ENCODE measurements around the gene CBX8. TPM values are rescaled to one million over a fixed set of nuclear protein-coding genes. Genes with fewer than 3 reads are reported as not detected.

The CBX8 gene
- total RNA-seq, 1 donor from 2014 or later = 4.2 TPM

DNA sequence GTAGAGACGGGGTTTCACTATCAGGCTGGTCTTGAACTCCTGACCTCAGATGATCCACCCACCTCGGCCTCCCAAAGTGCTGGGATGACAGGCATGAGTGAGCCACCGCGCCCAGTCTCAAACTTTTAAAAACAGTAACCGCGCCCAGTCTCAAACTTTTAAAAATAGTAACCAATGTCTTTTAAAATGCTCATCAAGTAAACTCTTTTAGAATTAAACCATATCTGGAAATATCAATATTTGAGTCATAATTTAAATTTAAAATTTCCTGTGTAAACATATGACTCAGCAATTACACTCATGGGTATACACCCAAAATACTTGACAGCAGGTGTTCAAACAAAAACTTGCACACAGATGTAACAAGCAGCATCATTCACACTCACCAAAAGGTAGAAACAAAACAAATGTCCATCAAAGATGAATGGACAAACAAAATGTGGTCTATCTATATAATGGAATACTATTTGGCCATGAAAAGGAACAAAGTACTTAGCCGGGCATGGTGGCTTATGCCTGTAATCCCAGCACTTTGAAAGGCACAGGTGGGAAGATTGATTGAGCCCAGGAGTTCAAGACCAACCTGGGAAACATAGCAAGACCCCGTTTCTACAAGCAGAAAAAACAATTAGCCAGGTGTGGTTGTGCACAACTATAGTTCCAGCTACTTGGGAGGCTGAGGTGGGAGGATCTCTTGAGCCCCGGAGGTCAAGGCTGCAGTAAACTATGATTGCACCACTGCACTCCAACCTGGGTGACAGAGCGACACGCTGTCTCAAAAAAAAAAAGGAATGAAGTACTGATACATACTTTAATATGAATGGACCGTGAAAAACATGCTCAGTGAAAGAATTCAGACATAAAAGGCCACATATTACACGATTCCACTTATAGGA is 46.0 kb downstream of the CBX8 start:
- Histone ChIP-seq H3K36me3 (ENCODE audit: control insufficient read depth in 3 of 3, insufficient read depth in 3 of 3, low read length in 3 of 3) (no peaks in the 10 kb centered on the region), H3K9me3 (ENCODE audit: control insufficient read depth in 3 of 3, low read length in 3 of 3) (no peaks in the 10 kb centered on the region), H3K27ac (ENCODE audit: low read depth, low read length) (no peak overlapping the region), H3K9ac (ENCODE audit: low read depth in 1 of 3, low read length in 3 of 3) (no peak overlapping the region), H3K4me3 (ENCODE audit: low read length in 3 of 3) (no peak overlapping the region), H3K4me1 (ENCODE audit: control insufficient read depth in 3 of 3, insufficient read depth in 3 of 3, low read length in 3 of 3) (peaks cover 0 to 5% (median 4%) of the 10 kb centered on the region in 3 donors), H3K27me3 (ENCODE audit: control insufficient read depth in 3 of 3, insufficient read depth in 3 of 3, low read length in 3 of 3) (peaks cover 48 to 71% (median 66%) of the 10 kb centered on the region in 3 donors)

- H3K27ac ChIP-seq (ENCODE audit: low read depth, low read length) = no peak overlapping the region
These were observed 46.9 kb downstream of the CBX8 start for GRCh38 chr17:79749958-79750357.

DNA sequence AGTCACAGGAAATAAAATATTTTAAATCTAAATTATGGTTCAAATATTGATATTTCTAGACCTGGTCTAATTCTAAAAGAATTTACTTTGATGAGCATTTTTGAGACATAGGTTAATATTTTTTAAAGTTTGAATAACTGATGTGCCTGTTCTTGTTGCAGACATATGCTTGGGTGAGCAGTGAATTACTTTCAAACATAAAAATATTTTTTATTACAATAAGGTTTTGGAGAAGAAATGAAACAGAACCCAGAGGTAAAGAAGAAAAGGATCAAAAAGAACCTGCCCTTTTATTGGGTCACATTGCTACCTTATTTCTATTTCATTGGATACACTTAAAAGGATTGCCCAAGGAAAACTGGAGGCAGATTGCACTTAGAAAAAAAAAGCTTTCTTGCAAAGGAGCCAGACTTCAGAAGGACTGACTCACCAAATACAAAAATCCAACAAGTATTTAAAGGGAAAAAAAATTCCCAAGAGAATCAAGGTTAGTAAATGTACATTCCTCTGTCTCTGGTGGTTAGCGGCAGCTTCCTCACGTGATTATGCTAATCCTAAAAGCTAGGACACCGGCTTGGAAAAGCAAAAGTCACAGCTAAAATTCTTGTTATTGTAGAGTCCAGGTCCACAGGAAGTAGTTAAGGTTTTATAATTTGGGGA is 47.6 kb downstream of the CBX8 start:
- peaks cover 50 to 64% (median 60%) of the 10 kb centered on the region in 3 donors for H3K27me3 ChIP-seq (ENCODE audit: control insufficient read depth in 3 of 3, insufficient read depth in 3 of 3, low read length in 3 of 3)
- no peak overlapping the region for H3K9ac ChIP-seq (ENCODE audit: low read depth in 1 of 3, low read length in 3 of 3)
- H3K9me3 ChIP-seq (ENCODE audit: control insufficient read depth in 3 of 3, low read length in 3 of 3) = no peaks in the 10 kb centered on the region
- no peak overlapping the region for H3K4me3 ChIP-seq (ENCODE audit: low read length in 3 of 3)
- peaks cover 0 to 5% (median 4%) of the 10 kb centered on the region in 3 donors for H3K4me1 ChIP-seq (ENCODE audit: control insufficient read depth in 3 of 3, insufficient read depth in 3 of 3, low read length in 3 of 3)
- no peaks in the 10 kb centered on the region for H3K36me3 ChIP-seq (ENCODE audit: control insufficient read depth in 3 of 3, insufficient read depth in 3 of 3, low read length in 3 of 3)
- H3K27ac ChIP-seq (ENCODE audit: low read depth, low read length) = no peak overlapping the region

More at GRCh38 chr17:79749958-79750357, 46.9 kb downstream of the CBX8 start:
- H3K9ac ChIP-seq (ENCODE audit: low read depth in 1 of 3, low read length in 3 of 3) = no peak overlapping the region
- H3K9me3 ChIP-seq (ENCODE audit: control insufficient read depth in 3 of 3, low read length in 3 of 3) = no peaks in the 10 kb centered on the region
- no peak overlapping the region for H3K4me3 ChIP-seq (ENCODE audit: low read length in 3 of 3)
- no peaks in the 10 kb centered on the region for H3K36me3 ChIP-seq (ENCODE audit: control insufficient read depth in 3 of 3, insufficient read depth in 3 of 3, low read length in 3 of 3)
- peaks cover 0 to 5% (median 4%) of the 10 kb centered on the region in 3 donors for H3K4me1 ChIP-seq (ENCODE audit: control insufficient read depth in 3 of 3, insufficient read depth in 3 of 3, low read length in 3 of 3)
- H3K27me3 ChIP-seq (ENCODE audit: control insufficient read depth in 3 of 3, insufficient read depth in 3 of 3, low read length in 3 of 3) = peaks cover 54 to 67% (median 66%) of the 10 kb centered on the region in 3 donors

DNA sequence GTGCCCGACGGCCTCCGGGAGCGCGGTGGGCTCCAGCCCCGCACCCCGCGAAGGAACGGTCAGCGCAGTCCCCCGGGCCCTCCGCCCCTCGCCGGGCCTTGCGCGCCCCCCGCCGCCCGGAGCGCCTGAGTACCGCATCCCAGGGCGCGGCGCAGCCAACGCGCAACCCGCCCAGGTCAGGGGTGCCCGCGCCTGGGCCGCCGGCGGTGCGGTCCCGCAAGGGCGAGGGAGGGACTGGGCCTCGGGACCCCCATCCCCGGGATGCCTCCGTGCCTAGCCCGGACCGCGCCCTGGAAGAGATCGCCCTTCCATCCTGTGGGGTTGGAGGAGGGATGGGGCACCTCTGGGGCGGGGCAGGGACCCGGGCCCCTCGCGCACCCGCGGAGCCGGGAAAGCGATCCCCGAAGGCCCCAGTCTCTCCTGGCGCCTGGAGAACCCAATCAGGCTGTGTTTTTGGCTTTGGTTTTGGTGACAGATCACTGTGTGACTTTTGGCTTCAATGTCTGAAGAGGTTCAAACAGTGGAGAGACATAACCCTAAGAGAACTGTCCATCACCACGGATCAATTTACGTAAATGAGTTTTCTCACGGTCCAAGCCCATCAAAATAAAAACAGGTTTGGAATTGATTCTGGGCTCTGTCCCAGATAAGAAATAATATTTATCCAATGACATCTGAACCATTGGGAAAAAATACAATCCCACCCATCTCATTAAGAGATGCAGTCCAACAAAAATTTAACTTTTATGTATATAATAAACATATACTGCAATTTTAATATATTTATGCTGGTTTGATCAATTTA is 48.4 kb downstream of the CBX8 start:
- Histone ChIP-seq H3K9ac (ENCODE audit: low read depth in 1 of 3, low read length in 3 of 3) (no peak overlapping the region), H3K4me3 (ENCODE audit: low read length in 3 of 3) (no peak overlapping the region), H3K9me3 (ENCODE audit: control insufficient read depth in 3 of 3, low read length in 3 of 3) (no peaks in the 10 kb centered on the region), H3K36me3 (ENCODE audit: control insufficient read depth in 3 of 3, insufficient read depth in 3 of 3, low read length in 3 of 3) (no peaks in the 10 kb centered on the region), H3K4me1 (ENCODE audit: control insufficient read depth in 3 of 3, insufficient read depth in 3 of 3, low read length in 3 of 3) (peaks cover 0 to 5% (median 4%) of the 10 kb centered on the region in 3 donors), H3K27ac (ENCODE audit: low read depth, low read length) (no peak overlapping the region), H3K27me3 (ENCODE audit: control insufficient read depth in 3 of 3, insufficient read depth in 3 of 3, low read length in 3 of 3) (peaks cover 50 to 61% (median 56%) of the 10 kb centered on the region in 3 donors)

GRCh38 chr17:79747508-79748294 is 49.2 kb downstream of the CBX8 start:
- no peak overlapping the region for H3K4me3 ChIP-seq (ENCODE audit: low read length in 3 of 3)
- H3K9ac ChIP-seq (ENCODE audit: low read depth in 1 of 3, low read length in 3 of 3) = no peak overlapping the region
- H3K27me3 ChIP-seq (ENCODE audit: control insufficient read depth in 3 of 3, insufficient read depth in 3 of 3, low read length in 3 of 3) = peaks cover 50 to 61% (median 58%) of the 10 kb centered on the region in 3 donors
- H3K36me3 ChIP-seq (ENCODE audit: control insufficient read depth in 3 of 3, insufficient read depth in 3 of 3, low read length in 3 of 3) = no peaks in the 10 kb centered on the region
- peaks cover 0 to 5% (median 4%) of the 10 kb centered on the region in 3 donors for H3K4me1 ChIP-seq (ENCODE audit: control insufficient read depth in 3 of 3, insufficient read depth in 3 of 3, low read length in 3 of 3)
- H3K27ac ChIP-seq (ENCODE audit: low read depth, low read length) = no peak overlapping the region
- H3K9me3 ChIP-seq (ENCODE audit: control insufficient read depth in 3 of 3, low read length in 3 of 3) = no peaks in the 10 kb centered on the region

DNA sequence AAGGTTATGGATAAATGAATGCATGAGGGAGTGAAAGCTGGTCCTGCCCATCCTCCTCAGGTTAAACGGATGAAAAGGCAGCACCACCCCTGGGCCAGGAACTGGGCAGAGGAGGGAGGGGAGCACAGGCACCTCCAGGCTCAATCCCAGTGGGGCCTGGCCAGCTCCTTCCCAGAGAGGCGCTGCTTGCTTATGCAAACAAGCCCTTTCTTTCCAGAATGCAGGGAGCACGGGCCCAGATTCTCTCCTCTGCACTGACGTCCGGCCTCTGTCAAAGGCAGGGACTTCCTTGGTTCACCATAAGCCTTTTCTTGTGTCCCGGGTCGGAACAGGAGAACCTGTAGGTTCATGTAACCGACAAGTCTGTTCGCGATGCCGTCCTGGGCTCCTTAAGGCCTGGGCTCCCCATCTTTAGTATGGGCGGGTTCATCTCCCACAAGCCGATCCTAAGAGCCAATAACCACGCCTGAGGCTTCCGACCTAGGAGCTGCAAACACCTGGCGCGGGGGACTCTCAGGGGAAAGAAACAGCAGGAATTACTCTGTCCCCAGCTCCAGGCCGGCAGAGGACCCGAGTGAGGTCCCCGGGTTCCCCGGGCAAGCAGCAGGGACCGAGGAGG is 49.9 kb downstream of the CBX8 start:
- peak overlapping the region in 1 of 3 donors; percentile 3 for H3K9ac ChIP-seq (ENCODE audit: low read depth in 1 of 3, low read length in 3 of 3)
- H3K27ac ChIP-seq (ENCODE audit: low read depth, low read length) = no peak overlapping the region
- H3K9me3 ChIP-seq (ENCODE audit: control insufficient read depth in 3 of 3, low read length in 3 of 3) = no peaks in the 10 kb centered on the region
- no peaks in the 10 kb centered on the region for H3K36me3 ChIP-seq (ENCODE audit: control insufficient read depth in 3 of 3, insufficient read depth in 3 of 3, low read length in 3 of 3)
- peak overlapping the region in 1 of 3 donors; percentile 13 for H3K4me3 ChIP-seq (ENCODE audit: low read length in 3 of 3)
- peaks cover 0 to 9% (median 8%) of the 10 kb centered on the region in 3 donors for H3K4me1 ChIP-seq (ENCODE audit: control insufficient read depth in 3 of 3, insufficient read depth in 3 of 3, low read length in 3 of 3)
- peaks cover 54 to 65% (median 62%) of the 10 kb centered on the region in 3 donors for H3K27me3 ChIP-seq (ENCODE audit: control insufficient read depth in 3 of 3, insufficient read depth in 3 of 3, low read length in 3 of 3)

- no peak overlapping the region for H3K4me3 ChIP-seq (ENCODE audit: low read length in 3 of 3)
- H3K9ac ChIP-seq (ENCODE audit: low read depth in 1 of 3, low read length in 3 of 3) = no peak overlapping the region
- H3K36me3 ChIP-seq (ENCODE audit: control insufficient read depth in 3 of 3, insufficient read depth in 3 of 3, low read length in 3 of 3) = no peaks in the 10 kb centered on the region
- no peak overlapping the region for H3K27ac ChIP-seq (ENCODE audit: low read depth, low read length)
- no peaks in the 10 kb centered on the region for H3K9me3 ChIP-seq (ENCODE audit: control insufficient read depth in 3 of 3, low read length in 3 of 3)
- peaks cover 0 to 13% (median 12%) of the 10 kb centered on the region in 3 donors for H3K4me1 ChIP-seq (ENCODE audit: control insufficient read depth in 3 of 3, insufficient read depth in 3 of 3, low read length in 3 of 3)
- H3K27me3 ChIP-seq (ENCODE audit: control insufficient read depth in 3 of 3, insufficient read depth in 3 of 3, low read length in 3 of 3) = peaks cover 47 to 62% (median 61%) of the 10 kb centered on the region in 3 donors
These were observed 51.2 kb downstream of the CBX8 start for GRCh38 chr17:79745641-79746105.

- H3K27ac ChIP-seq (ENCODE audit: low read depth, low read length) = no peak overlapping the region
- H3K36me3 ChIP-seq (ENCODE audit: control insufficient read depth in 3 of 3, insufficient read depth in 3 of 3, low read length in 3 of 3) = no peaks in the 10 kb centered on the region
- no peak overlapping the region for H3K4me3 ChIP-seq (ENCODE audit: low read length in 3 of 3)
- no peak overlapping the region for H3K9ac ChIP-seq (ENCODE audit: low read depth in 1 of 3, low read length in 3 of 3)
- peaks cover 0 to 13% (median 12%) of the 10 kb centered on the region in 3 donors for H3K4me1 ChIP-seq (ENCODE audit: control insufficient read depth in 3 of 3, insufficient read depth in 3 of 3, low read length in 3 of 3)
- H3K27me3 ChIP-seq (ENCODE audit: control insufficient read depth in 3 of 3, insufficient read depth in 3 of 3, low read length in 3 of 3) = peaks cover 56 to 67% (median 64%) of the 10 kb centered on the region in 3 donors
- no peaks in the 10 kb centered on the region for H3K9me3 ChIP-seq (ENCODE audit: control insufficient read depth in 3 of 3, low read length in 3 of 3)
These were observed 53.3 kb downstream of the CBX8 start for GRCh38 chr17:79743614-79744013.

Data from skeletal muscle tissue (tissue), 4 donors.